Endothelial cell of umbilical vein (primary cell): ENCODE measurements around the gene GPR68. TPM values are rescaled to one million over a fixed set of nuclear protein-coding genes. Genes with fewer than 3 reads are reported as not detected.
"Not testable (repeated sequence)": the region's sequence is repeated elsewhere in the genome, so short reads cannot be mapped to it uniquely, and the experiment has no call there.

ENCODE experiments used
- BruUV-seq: library from RNA; stranded (reverse); fragments of 400-500 nt; replicated peaks from 2 replicates; lab custom pipeline; 2021; lab: Mats Ljungman, UMichigan
- CTCF ChIA-PET: fragments of 300-600, 350-600 bp; sonication (Branson Sonifier 250); formaldehyde crosslinking; loops from one replicate; lab custom pipeline; 2021; ENCODE audit warnings: antibody characterized with exemption, inconsistent platforms; lab: Charles Lee
- POLR2A ChIA-PET: fragments of 300-600, 350-600 bp; sonication (Branson Sonifier 250); formaldehyde crosslinking; loops from one replicate; lab custom pipeline; 2021; ENCODE audit warnings: antibody characterized with exemption, inconsistent platforms; lab: Charles Lee
- DNase-seq: peaks from one replicate; pipeline ENCODE4 v3.0.0-alpha.2; 2011; ENCODE audit warnings: low read depth, low spot score
- FAIRE-seq: peaks from 2 replicates; lab custom pipeline; 2011; peaks lifted over from hg19 to GRCh38; lab: Jason Lieb, UNC
- H2AFZ ChIP-seq: 2 replicates; pipeline ENCODE4 v1.6.0; 2012; ENCODE audit warnings: low read depth, low read length, control low read depth, inconsistent platforms
- H3K27ac ChIP-seq: 2 replicates; pipeline ENCODE4 v1.5.1; 2011; ENCODE audit warnings: low read depth, mild to moderate bottlenecking, control low read depth, low read length, moderate library complexity; ENCODE audit not compliant: insufficient read depth
- H3K27me3 ChIP-seq, 2 experiments: 2 replicates each; pipeline versions ENCODE4 v1.6.0 to v1.6.1; 2011; ENCODE audit warnings: low read length in 2 of 2, mixed read lengths in 1 of 2; ENCODE audit not compliant: control insufficient read depth in 2 of 2, insufficient read depth in 2 of 2
- H3K36me3 ChIP-seq, 2 experiments: 2 replicates in 1 of 2; 3 replicates in 1 of 2; pipeline ENCODE4 v1.5.1; 2011; ENCODE audit warnings: low read length in 2 of 2, mild to moderate bottlenecking in 1 of 2, moderate library complexity in 1 of 2; ENCODE audit not compliant: control insufficient read depth in 2 of 2, insufficient read depth in 2 of 2; ENCODE audit errors: extremely low read depth in 1 of 2
- H3K4me1 ChIP-seq: 3 replicates; pipeline ENCODE4 v1.5.1; 2011; ENCODE audit warnings: mild to moderate bottlenecking, low read length; ENCODE audit not compliant: control insufficient read depth, insufficient read depth; ENCODE audit errors: extremely low read depth
- H3K4me2 ChIP-seq: 2 replicates; pipeline ENCODE4 v1.6.1; 2011; ENCODE audit warnings: low read length, control low read depth, mixed read lengths; ENCODE audit not compliant: insufficient read depth
- H3K4me3 ChIP-seq, 3 experiments: fragments of 200-600 bp in 1 of 3; sonication (generic), shearing (Covaris generic) in 1 of 3; replicated peaks in 1 of 3; 2 replicates each; pipeline ENCODE4 v1.5.1; 2011 to 2016; ENCODE audit warnings: control low read depth in 3 of 3, low read length in 3 of 3, mild to moderate bottlenecking in 2 of 3, inconsistent platforms in 1 of 3, low read depth in 1 of 3, moderate library complexity in 1 of 3; ENCODE audit not compliant: insufficient read depth in 1 of 3
- H3K79me2 ChIP-seq: 2 replicates; pipeline ENCODE4 v1.6.0; 2012; ENCODE audit warnings: low read length, inconsistent platforms; ENCODE audit not compliant: control insufficient read depth, insufficient read depth
- H3K9ac ChIP-seq: replicated peaks from 2 replicates; pipeline ENCODE3; 2011; ENCODE audit warnings: low read length, control low read depth; ENCODE audit not compliant: insufficient read depth; ENCODE audit errors: extremely low read depth
- H3K9me1 ChIP-seq: replicated peaks from 3 replicates; pipeline ENCODE4 v1.6.0; 2011; ENCODE audit warnings: mild to moderate bottlenecking, low read length; ENCODE audit not compliant: control insufficient read depth, insufficient read depth; ENCODE audit errors: extremely low read depth
- H3K9me3 ChIP-seq: replicated peaks from 2 replicates; pipeline ENCODE4 v1.5.1; 2012; ENCODE audit warnings: low read length, inconsistent platforms; ENCODE audit not compliant: control insufficient read depth, insufficient read depth
- H4K20me1 ChIP-seq: replicated peaks from 2 replicates; pipeline ENCODE3; 2011; ENCODE audit warnings: mild to moderate bottlenecking, low read length; ENCODE audit not compliant: control insufficient read depth, insufficient read depth; ENCODE audit errors: extremely low read depth
- EZH2 ChIP-seq: IDR thresholded peaks from 2 replicates; pipeline ENCODE4 v1.6.1; 2012; ENCODE audit warnings: borderline replicate concordance, low read depth, mild to moderate bottlenecking, moderate library complexity, low read length, inconsistent platforms; ENCODE audit not compliant: severe bottlenecking
- FOS ChIP-seq: IDR thresholded peaks from 2 replicates; pipeline ENCODE4 v1.6.1; 2011; ENCODE audit warnings: mild to moderate bottlenecking, low read length, moderate library complexity, borderline replicate concordance; ENCODE audit not compliant: insufficient read depth
- GATA2 ChIP-seq: IDR thresholded peaks from 2 replicates; pipeline ENCODE4 v1.7.0; 2011; ENCODE audit warnings: low read depth, mild to moderate bottlenecking, moderate library complexity, mixed read lengths, low read length; ENCODE audit not compliant: insufficient read length, insufficient read depth
- JUN ChIP-seq: IDR thresholded peaks from 2 replicates; pipeline ENCODE4 v1.6.1; 2011; ENCODE audit warnings: borderline replicate concordance, low read depth; ENCODE audit not compliant: insufficient read length, insufficient read depth
- MYC ChIP-seq: IDR thresholded peaks from one replicate; pipeline ENCODE4 v1.6.1; 2011; ENCODE audit warnings: mild to moderate bottlenecking, low read depth, low read length
- POLR2A ChIP-seq: IDR thresholded peaks from 2 replicates; pipeline ENCODE4 v1.6.1; 2012; ENCODE audit warnings: low read depth, mild to moderate bottlenecking, control low read depth, low read length
- POLR2AphosphoS5 ChIP-seq: IDR thresholded peaks from 2 replicates; pipeline ENCODE4 v1.6.1; 2012; ENCODE audit warnings: low read depth, mild to moderate bottlenecking, control low read depth, low read length, moderate library complexity; ENCODE audit not compliant: insufficient read depth
- dilution Hi-C: fragments of 300-500 bp; cut with MboI; formaldehyde crosslinking; loops from one replicate; pipeline ENCODE4 v1.15.0; 2019; ENCODE audit warnings: low sequenced_read_pairs; ENCODE audit not compliant: extremely low pct_ligation_motif_present
- intact Hi-C: fragments of 100-400 bp; cut with micrococcal nuclease; formaldehyde crosslinking; loops from one replicate; pipeline ENCODE4 v1.10.0; 2022
- polyA plus RNA-seq, 4 experiments: library from polyadenylated mRNA; depleted of rRNA in 3 of 4; stranded (reverse) in 3 of 4; unstranded in 1 of 4; fragments of >200 nt; gene quantifications; 2 replicates each; pipeline versions ENCODE4 v1.2.1 to v1.2.3, GENCODE V29; 2011 to 2012; ENCODE audit warnings: missing spikeins in 1 of 4
- total RNA-seq: library from RNA; stranded (reverse); gene quantifications from 2 replicates; pipeline ENCODE4 v1.2.3, GENCODE V29; 2021
- TF ChIP-seq, protein P1 (sequence below), 2 donors: IDR thresholded peaks; 1 replicate in 1 of 2; 2 replicates in 1 of 2; pipeline ENCODE4 v1.5.1; 2011; ENCODE audit warnings: low read length in 2 of 2, mild to moderate bottlenecking in 2 of 2, moderate library complexity in 2 of 2, control low read depth in 1 of 2, inconsistent platforms in 1 of 2, low read depth in 1 of 2; ENCODE audit not compliant: insufficient read depth in 1 of 2; ENCODE audit errors: extremely low read depth in 1 of 2
- TF ChIP-seq, protein P2 (sequence below): IDR thresholded peaks from 2 replicates; pipeline ENCODE4 v1.6.1; 2011; ENCODE audit not compliant: insufficient read depth, insufficient read length

GPR68 gene
- total and polyA plus RNA-seq, 2 donors (not counting 3 experiments of a cell fraction or from before 2014, with no cell fraction given) = 0.24 to 0.36 TPM

DNA sequence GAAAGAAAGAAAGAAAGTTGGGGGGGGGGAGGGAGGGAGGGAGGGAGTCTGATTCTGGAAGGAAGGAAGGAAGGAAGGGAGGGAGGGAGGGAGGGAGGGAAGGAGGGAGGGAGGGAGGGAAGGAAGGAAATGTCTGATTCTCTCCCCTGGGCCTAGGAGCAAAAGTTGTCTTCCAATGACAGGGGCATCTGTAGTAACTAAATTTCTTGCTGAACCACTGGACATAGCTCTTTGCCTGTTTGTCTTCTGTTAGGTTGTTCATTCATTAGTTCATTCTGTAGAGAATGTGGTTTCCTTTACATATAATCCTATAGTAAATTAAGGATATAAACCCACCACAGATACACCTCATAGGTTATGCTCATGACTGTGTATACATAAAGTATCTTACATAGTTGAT, 59.9 kb downstream of the GPR68 start:
- no TSS peak for BruUV-seq
- CTCF ChIA-PET = interaction anchor here (0.7 to 1.9 kb wide), 8 partner anchors 10 to 778 kb away, joined by 3 to 7 read pairs (median 3); no protein-coding TSS in a partner anchor

DNA sequence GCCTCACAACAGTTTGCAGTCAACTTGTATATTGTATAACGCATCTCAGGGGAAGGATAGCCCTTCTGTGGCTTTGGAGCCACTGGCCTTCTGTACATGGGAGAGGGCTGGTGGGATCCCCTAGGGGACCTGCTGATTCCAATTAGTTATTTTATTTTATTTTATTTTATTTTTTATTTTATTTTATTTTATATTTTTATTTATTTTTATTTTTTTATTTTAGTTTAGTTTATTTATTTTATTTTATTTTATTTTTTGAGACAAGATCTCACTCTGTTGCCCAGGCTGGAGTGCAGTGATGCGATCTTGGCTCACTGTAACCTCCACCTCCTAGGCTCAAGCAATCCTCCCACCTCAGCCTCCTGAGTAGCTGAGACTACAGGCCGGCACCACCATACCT, 61.8 kb downstream of the GPR68 start:
- FAIRE-seq, H3K79me2 ChIP-seq, H3K4me2 ChIP-seq, H2AFZ ChIP-seq, CTCF ChIA-PET, BruUV-seq, H3K27ac ChIP-seq, POLR2A ChIA-PET, H3K9me1 ChIP-seq, intact Hi-C loops, DNase-seq, H4K20me1 ChIP-seq, dilution Hi-C loops, H3K27me3 ChIP-seq, H3K9ac ChIP-seq, H3K4me1 ChIP-seq, H3K9me3 ChIP-seq, H3K4me3 ChIP-seq: not testable (repeated sequence)
- H3K36me3 ChIP-seq = peaks cover 0 to 17% of the 10 kb centered on the region in 2 experiments

More for the DNA sequence above, 59.9 kb downstream of the GPR68 start:
- H4K20me1 ChIP-seq = no peaks in the 10 kb centered on the region
- H3K4me1 ChIP-seq = no peaks in the 10 kb centered on the region
- no peak overlapping the region for H3K27ac ChIP-seq
- no peak overlapping the region for H3K4me3 ChIP-seq
- no peaks in the 10 kb centered on the region for H3K79me2 ChIP-seq
- H3K36me3 ChIP-seq = peaks cover 0 to 31% of the 10 kb centered on the region in 2 experiments
- TF ChIP-seq MYC = no peak
- no peak for TF ChIP-seq JUN
- no peak for TF ChIP-seq POLR2AphosphoS5
- no peak for TF ChIP-seq FOS
- TF ChIP-seq, protein P1, sequence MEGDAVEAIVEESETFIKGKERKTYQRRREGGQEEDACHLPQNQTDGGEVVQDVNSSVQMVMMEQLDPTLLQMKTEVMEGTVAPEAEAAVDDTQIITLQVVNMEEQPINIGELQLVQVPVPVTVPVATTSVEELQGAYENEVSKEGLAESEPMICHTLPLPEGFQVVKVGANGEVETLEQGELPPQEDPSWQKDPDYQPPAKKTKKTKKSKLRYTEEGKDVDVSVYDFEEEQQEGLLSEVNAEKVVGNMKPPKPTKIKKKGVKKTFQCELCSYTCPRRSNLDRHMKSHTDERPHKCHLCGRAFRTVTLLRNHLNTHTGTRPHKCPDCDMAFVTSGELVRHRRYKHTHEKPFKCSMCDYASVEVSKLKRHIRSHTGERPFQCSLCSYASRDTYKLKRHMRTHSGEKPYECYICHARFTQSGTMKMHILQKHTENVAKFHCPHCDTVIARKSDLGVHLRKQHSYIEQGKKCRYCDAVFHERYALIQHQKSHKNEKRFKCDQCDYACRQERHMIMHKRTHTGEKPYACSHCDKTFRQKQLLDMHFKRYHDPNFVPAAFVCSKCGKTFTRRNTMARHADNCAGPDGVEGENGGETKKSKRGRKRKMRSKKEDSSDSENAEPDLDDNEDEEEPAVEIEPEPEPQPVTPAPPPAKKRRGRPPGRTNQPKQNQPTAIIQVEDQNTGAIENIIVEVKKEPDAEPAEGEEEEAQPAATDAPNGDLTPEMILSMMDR (IDR thresholded peaks at IDR 0.05; ENCODE audit: extremely low read depth in 1 of 2, insufficient read depth in 1 of 2, low read depth in 1 of 2, low read length in 2 of 2) = no peak
- TF ChIP-seq GATA2 = no peak
- no peak for TF ChIP-seq POLR2A
- TF ChIP-seq EZH2 = no peak
- TF ChIP-seq, protein P2, sequence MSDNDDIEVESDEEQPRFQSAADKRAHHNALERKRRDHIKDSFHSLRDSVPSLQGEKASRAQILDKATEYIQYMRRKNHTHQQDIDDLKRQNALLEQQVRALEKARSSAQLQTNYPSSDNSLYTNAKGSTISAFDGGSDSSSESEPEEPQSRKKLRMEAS = no peak
- DNase-seq (no peak), FAIRE-seq (no peak)
- POLR2A ChIA-PET = no interaction called here
- H3K9me1 ChIP-seq = no peaks in the 10 kb centered on the region
- H3K4me2 ChIP-seq = no peak overlapping the region
- dilution Hi-C loops (no loop called here), intact Hi-C loops (no loop called here)
- H3K9me3 ChIP-seq = no peaks in the 10 kb centered on the region
- no peak overlapping the region for H3K9ac ChIP-seq
- H3K27me3 ChIP-seq = no peaks in the 10 kb centered on the region
- H2AFZ ChIP-seq = no peak overlapping the region
